D721Med (cell line): ENCODE data around the gene MISP.

Experiments used
- DNase-seq: peaks from one replicate; pipeline ENCODE4 v3.0.0; 2011; ENCODE audit warnings: low spot score; ENCODE audit not compliant: insufficient read length
- FAIRE-seq: peaks from 2 replicates; lab custom pipeline; 2011; peaks lifted over from hg19 to GRCh38; lab: Jason Lieb, UNC
- CTCF ChIP-seq: IDR thresholded peaks from 2 replicates; pipeline ENCODE4 v1.5.1; 2012; ENCODE audit warnings: mild to moderate bottlenecking, control low read depth; ENCODE audit not compliant: insufficient read depth; ENCODE audit errors: missing control alignments

The MISP gene

GRCh38 chr19:768424-768823 lies 17.5 kb downstream of the MISP start:
- FAIRE-seq, result no peak
- DNase-seq, result no peak

DNA sequence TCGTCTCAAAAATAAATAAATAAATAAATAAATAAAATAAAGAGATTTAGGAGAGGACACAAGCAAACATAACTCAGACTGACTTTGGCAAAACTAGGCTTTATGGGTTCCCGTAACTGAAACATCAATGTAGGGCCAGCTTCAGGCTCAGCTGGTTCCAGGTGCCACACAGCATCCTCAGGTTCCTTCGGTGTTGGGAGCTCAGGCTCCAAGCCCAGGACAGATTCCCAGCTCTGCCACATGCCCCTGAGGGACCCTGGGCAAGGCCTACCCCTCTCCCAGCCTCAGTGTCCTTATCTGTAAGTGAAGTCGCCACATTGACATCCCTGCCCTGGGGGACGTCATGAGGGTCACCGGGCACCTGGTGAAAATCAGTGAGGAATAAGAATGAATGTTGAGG lies 18.7 kb downstream of the MISP start:
- no peak for TF ChIP-seq CTCF
- no peak for DNase-seq
- no peak for FAIRE-seq

More at GRCh38 chr19:768424-768823, 17.5 kb downstream of the MISP start:
- no peak for TF ChIP-seq CTCF

- FAIRE-seq (no peak), DNase-seq (no peak)
- peak; percentile 44 for TF ChIP-seq CTCF
Observed at GRCh38 chr19:771332-771785, 20.4 kb downstream of the MISP start.

- TF ChIP-seq CTCF, result no peak
- FAIRE-seq, result no peak
- no peak for DNase-seq
Observed at GRCh38 chr19:772063-772462, 21.2 kb downstream of the MISP start.

DNA sequence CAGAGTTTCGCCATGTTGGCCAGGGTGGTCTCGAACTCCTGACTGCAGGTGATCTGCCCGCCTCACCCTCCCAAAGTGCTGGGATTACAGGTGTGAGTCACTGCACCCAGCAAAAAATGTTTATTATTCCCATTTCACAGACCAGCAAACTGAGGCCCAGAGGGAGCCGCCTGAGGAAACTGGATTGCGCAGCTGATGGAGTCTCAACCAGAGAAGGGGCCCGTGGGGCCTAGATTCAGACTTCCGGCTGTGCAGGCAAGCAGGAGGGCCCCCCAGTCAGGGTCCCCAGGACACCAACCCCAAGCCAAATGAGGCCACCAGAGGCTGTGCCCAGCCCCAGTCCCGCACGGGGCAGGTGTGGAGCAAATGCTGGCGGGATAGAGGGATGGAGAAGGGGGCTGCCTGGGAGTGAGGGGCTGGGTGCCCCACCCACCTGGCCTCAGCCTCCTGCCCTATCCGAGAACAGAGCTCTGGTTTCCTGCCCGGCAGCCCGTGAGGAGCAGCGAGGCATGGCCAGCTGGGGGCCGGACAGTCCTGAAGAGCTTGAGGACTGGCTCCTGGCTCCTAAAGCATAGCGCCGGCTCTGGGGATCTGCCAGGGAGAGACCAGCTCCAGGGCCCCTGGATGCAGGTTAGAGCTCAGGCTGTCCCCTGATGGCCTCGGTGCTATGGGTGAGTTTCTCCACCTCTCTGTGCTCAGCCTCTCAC lies 22.0 kb downstream of the MISP start:
- no peak for TF ChIP-seq CTCF
- DNase-seq (no peak), FAIRE-seq (no peak)

- TF ChIP-seq CTCF, result no peak
- no peak for DNase-seq
- no peak for FAIRE-seq
Observed at GRCh38 chr19:776549-776948, 25.6 kb downstream of the MISP start.

GRCh38 chr19:778910-779653 lies 28.2 kb downstream of the MISP start:
- DNase-seq, result no peak
- TF ChIP-seq CTCF, result no peak
- no peak for FAIRE-seq
